Measurements from ENCODE around the gene ARL11. TPM values are rescaled to one million over a fixed set of nuclear protein-coding genes. Genes with fewer than 3 reads are reported as not detected.

The ARL11 gene
- under 1 TPM; 0.24 to 0.49 TPM for total RNA-seq
- 0.14 TPM for polyA plus RNA-seq (2013, experiment 1 of 2)
- 0.08 TPM for polyA plus RNA-seq (2013, experiment 2 of 2)
- long read RNA-seq, experiment 1 = 0 reads
- long read RNA-seq, experiment 2, partial matches to known transcripts = 0 of 2 reads
- long read RNA-seq, experiment 2, other reads (novel, unspliced or antisense) = 0 of 2 reads
- long read RNA-seq, experiment 3 = 0 reads
- long read RNA-seq, experiment 4, partial matches to known transcripts = 0 of 1 reads
- long read RNA-seq, experiment 4, other reads (novel, unspliced or antisense) = 0 of 1 reads

DNA sequence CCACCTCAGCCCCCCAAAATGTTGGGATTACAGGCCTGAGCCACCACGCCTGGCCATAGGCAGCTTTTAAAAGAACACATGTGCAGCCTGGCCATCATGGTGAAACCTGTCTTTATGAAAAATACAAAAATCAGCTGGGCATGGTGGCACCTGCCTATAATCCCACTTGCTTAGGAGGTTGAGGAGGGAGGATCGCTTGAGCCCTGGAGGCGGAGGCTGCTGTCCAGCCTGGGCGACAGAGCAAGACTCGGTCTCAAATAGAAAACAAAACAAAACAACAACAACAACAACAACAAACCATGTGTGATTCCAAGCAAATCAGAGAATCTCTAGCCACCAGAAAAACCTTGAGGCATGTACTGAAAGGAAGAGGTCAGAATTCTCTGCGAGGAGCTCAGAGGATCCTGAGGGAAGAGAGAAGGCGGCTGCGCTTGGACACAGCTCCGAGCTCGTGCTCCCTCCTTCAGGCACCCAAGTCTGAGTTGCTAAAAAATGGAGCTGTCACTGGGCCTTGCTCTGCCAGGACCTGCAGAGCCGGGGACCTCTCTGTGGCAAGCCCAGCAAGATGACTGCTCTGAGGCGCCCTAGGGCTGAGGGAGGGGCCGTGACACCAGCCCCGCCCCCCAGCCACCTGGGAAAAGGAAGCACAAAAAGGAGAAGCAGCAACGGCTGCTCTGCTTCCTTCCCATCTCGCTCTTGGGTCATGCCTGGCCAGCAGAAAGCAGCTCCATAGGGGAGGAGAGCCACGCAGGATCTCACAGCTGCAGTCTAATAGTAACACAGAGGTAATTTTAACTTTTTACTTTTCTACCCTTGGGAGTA lies at the start of gene ARL11:
Gene ARL11 (plus strand): TSS at position 677 of the 822 bp plus-strand sequence. CDS start 1,941 bp downstream, outside the sequence.
- Mint-ChIP-seq H3K36me3 (ENCODE audit: low read depth) (no peaks in the 10 kb centered on the region), H3K27ac (peak within 1 kb of the TSS; percentile 37), H3K9me3 (no peaks in the 10 kb centered on the region), H3K4me3 (peak within 1 kb of the TSS; percentile 18), H3K4me1 (peaks cover 17% of the 10 kb centered on the region), H3K27me3 (ENCODE audit: insufficient read depth) (no peaks in the 10 kb centered on the region)
- H3K27ac ChIP-seq (ENCODE audit: low read depth, low read length) = no peak within 1 kb of the TSS
- peak; percentile 93 for DNase-seq
- H3K27me3 ChIP-seq (ENCODE audit: control insufficient read depth, insufficient read depth, low read length, poor library complexity, severe bottlenecking) = no peaks in the 10 kb centered on the region
- H3K36me3 ChIP-seq (ENCODE audit: control insufficient read depth, insufficient read depth, low read length) = no peaks in the 10 kb centered on the region
- H3K4me1 ChIP-seq (ENCODE audit: control insufficient read depth, insufficient read depth, low read length) = peaks cover 4% of the 10 kb centered on the region
- H3K4me3 ChIP-seq (ENCODE audit: low read length) = no peak within 1 kb of the TSS
- no peaks in the 10 kb centered on the region for H3K9me3 ChIP-seq (ENCODE audit: control insufficient read depth, low read length)
- WGBS, 2 experiments (ENCODE audit: insufficient coverage in 1 of 2, insufficient read length in 1 of 2) = 57 to 62% methylated on average over 6 to 17 of the region's 17 CpGs
- TF ChIP-seq, protein P1, sequence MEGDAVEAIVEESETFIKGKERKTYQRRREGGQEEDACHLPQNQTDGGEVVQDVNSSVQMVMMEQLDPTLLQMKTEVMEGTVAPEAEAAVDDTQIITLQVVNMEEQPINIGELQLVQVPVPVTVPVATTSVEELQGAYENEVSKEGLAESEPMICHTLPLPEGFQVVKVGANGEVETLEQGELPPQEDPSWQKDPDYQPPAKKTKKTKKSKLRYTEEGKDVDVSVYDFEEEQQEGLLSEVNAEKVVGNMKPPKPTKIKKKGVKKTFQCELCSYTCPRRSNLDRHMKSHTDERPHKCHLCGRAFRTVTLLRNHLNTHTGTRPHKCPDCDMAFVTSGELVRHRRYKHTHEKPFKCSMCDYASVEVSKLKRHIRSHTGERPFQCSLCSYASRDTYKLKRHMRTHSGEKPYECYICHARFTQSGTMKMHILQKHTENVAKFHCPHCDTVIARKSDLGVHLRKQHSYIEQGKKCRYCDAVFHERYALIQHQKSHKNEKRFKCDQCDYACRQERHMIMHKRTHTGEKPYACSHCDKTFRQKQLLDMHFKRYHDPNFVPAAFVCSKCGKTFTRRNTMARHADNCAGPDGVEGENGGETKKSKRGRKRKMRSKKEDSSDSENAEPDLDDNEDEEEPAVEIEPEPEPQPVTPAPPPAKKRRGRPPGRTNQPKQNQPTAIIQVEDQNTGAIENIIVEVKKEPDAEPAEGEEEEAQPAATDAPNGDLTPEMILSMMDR (conservative IDR thresholded peaks at IDR 0.05) = no peak
- H3K9ac ChIP-seq (ENCODE audit: extremely low read depth, low read length, poor library complexity, severe bottlenecking) = no peak within 1 kb of the TSS

DNA sequence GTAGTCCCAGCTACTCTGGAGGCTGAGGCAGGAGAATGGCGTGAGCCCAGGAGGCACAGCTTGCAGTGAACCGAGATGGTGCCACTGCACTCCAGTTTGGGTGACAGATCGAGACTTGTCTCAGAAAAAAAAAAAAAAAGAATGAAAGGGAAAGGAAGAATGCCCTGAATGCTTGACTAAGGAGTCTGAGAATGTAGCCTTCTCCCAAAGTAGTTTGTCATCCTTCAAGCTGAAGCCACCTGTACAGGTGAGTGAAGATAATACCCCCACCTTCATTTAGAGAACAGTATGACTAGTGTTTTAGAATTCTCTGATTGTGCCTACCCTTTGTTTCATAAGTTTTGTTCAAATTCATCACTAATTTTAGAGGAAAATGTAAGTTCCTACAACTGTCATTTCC lies 48.8 kb upstream of the ARL11 start:
- Histone ChIP-seq H3K4me3 (ENCODE audit: low read length) (no peak overlapping the region), H3K4me1 (ENCODE audit: control insufficient read depth, insufficient read depth, low read length) (no peaks in the 10 kb centered on the region), H3K27ac (ENCODE audit: low read depth, low read length) (no peak overlapping the region), H3K9me3 (ENCODE audit: control insufficient read depth, low read length) (no peaks in the 10 kb centered on the region), H3K27me3 (ENCODE audit: control insufficient read depth, insufficient read depth, low read length, poor library complexity, severe bottlenecking) (no peaks in the 10 kb centered on the region), H3K9ac (ENCODE audit: extremely low read depth, low read length, poor library complexity, severe bottlenecking) (no peak overlapping the region), H3K36me3 (ENCODE audit: control insufficient read depth, insufficient read depth, low read length) (peaks cover 72% of the 10 kb centered on the region)
- Mint-ChIP-seq H3K4me1 (peaks cover 8% of the 10 kb centered on the region), H3K27me3 (ENCODE audit: insufficient read depth) (no peaks in the 10 kb centered on the region), H3K27ac (no peak overlapping the region), H3K9me3 (peaks cover 3% of the 10 kb centered on the region), H3K36me3 (ENCODE audit: low read depth) (peaks cover 57% of the 10 kb centered on the region), H3K4me3 (no peak overlapping the region)
- TF ChIP-seq, protein P1 (conservative IDR thresholded peaks at IDR 0.05) = no peak
- 88 to 100% methylated on average over 3 of the region's 3 CpGs for WGBS, 2 experiments (ENCODE audit: insufficient coverage in 1 of 2, insufficient read length in 1 of 2)
- DNase-seq = no peak

DNA sequence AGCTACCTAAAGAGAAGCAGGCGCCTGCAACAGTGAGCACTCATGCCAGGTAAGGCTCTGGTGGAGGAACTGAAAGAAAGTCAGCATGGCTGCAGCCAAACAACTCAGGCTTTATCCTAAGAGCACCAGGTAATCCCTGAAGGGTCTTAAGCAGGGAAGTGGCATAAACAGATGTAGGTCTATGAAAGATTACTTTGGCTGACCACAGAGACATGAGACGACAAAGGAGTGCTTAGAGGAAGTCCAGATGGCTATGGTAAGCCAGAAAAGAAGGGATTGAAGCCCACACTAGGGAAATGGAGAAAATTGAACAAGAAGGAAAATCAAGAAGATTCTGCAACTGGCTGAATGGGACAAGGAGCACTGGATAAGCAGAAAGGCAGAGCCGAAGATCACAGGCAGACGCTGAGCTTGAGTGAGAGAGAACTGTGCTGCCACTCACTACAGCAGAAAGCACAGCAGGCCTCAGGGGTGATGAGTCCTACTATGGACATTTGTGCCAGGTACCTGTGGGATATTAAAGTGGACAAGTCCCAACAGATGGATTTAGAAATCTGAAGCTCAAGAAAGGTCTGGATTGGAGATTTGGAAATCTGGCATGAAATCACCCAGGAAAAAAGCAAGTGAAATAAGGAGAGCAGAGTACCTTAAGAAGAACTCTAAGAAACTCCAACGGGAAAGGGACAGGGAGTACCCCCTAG lies 47.2 kb upstream of the ARL11 start:
- DNase-seq = no peak
- no peaks in the 10 kb centered on the region for H3K4me1 ChIP-seq (ENCODE audit: control insufficient read depth, insufficient read depth, low read length)
- Mint-ChIP-seq H3K4me1 (peaks cover 11% of the 10 kb centered on the region), H3K27me3 (ENCODE audit: insufficient read depth) (no peaks in the 10 kb centered on the region), H3K36me3 (ENCODE audit: low read depth) (peaks cover 44% of the 10 kb centered on the region), H3K9me3 (no peaks in the 10 kb centered on the region), H3K27ac (no peak overlapping the region), H3K4me3 (no peak overlapping the region)
- TF ChIP-seq, protein P1 (conservative IDR thresholded peaks at IDR 0.05) = no peak
- peaks cover 62% of the 10 kb centered on the region for H3K36me3 ChIP-seq (ENCODE audit: control insufficient read depth, insufficient read depth, low read length)
- H3K9ac ChIP-seq (ENCODE audit: extremely low read depth, low read length, poor library complexity, severe bottlenecking) = no peak overlapping the region
- H3K4me3 ChIP-seq (ENCODE audit: low read length) = no peak overlapping the region
- no peaks in the 10 kb centered on the region for H3K9me3 ChIP-seq (ENCODE audit: control insufficient read depth, low read length)
- WGBS, 2 experiments (ENCODE audit: insufficient coverage in 1 of 2, insufficient read length in 1 of 2) = 91 to 98% methylated on average over 4 to 5 of the region's 5 CpGs
- no peaks in the 10 kb centered on the region for H3K27me3 ChIP-seq (ENCODE audit: control insufficient read depth, insufficient read depth, low read length, poor library complexity, severe bottlenecking)
- no peak overlapping the region for H3K27ac ChIP-seq (ENCODE audit: low read depth, low read length)
